Testis (tissue), 3 donors: ENCODE data around the gene ITPR2. TPM values are rescaled to one million over a fixed set of nuclear protein-coding genes. Genes with fewer than 3 reads are reported as not detected.

Experiments
- DNase-seq: peaks from one replicate; pipeline ENCODE4 v3.0.0-alpha.2; 2019
- H3K27ac ChIP-seq, 2 donors: fragments of 200-600 bp; sonication (generic); one replicate each; pipeline ENCODE4 v1.5.1; 2019
- H3K27me3 ChIP-seq: fragments of 200-600 bp; sonication (generic); one replicate; pipeline ENCODE4 v1.5.1; 2019
- H3K36me3 ChIP-seq: fragments of 200-600 bp; sonication (generic); one replicate; pipeline ENCODE4 v1.5.1; 2017; ENCODE audit warnings: low read depth; ENCODE audit errors: missing control alignments
- H3K4me1 ChIP-seq: fragments of 200-600 bp; sonication (generic); one replicate; pipeline ENCODE4 v1.5.1; 2019
- H3K4me3 ChIP-seq, 2 donors: fragments of 200-600 bp; sonication (generic); one replicate each; pipeline ENCODE4 v1.5.1; 2017 to 2019
- H3K9me3 ChIP-seq: fragments of 200-600 bp; sonication (generic); one replicate; pipeline ENCODE4 v1.5.1; 2017
- POLR2A ChIP-seq: fragments of 450-650 bp; IDR thresholded peaks from one replicate; pipeline ENCODE4 v1.6.1; 2017; ENCODE audit warnings: antibody characterized with exemption, mild to moderate bottlenecking, moderate library complexity
- WGBS, 2 donors: methylation state at CpG; one replicate each; pipeline ENCODE4 v1.1.5; 2018; 5-methylcytosine and 5-hydroxymethylcytosine counted together
- intact Hi-C: fragments of 100-400 bp; cut with DNase I; formaldehyde crosslinking; loops from one replicate; pipeline ENCODE4 v1.15.1; 2023; ENCODE audit warnings: low total_unique reads
- polyA plus RNA-seq: library from polyadenylated mRNA; stranded (reverse); fragments of 350-450 nt; fragmentation: Illumina TruSeq; extraction: RNeasy Lipid Tissue Mini Kit (QIAGEN cat#74804); gene quantifications from one replicate; pipeline ENCODE4 v1.2.3, GENCODE V29; 2014; ENCODE audit warnings: low read depth, low replicate concordance; ENCODE audit not compliant: insufficient read depth
- total RNA-seq, 2 donors: library from RNA; depleted of rRNA; stranded (reverse); fragments of >200 nt; gene quantifications; one replicate each; pipeline ENCODE4 v1.2.3, GENCODE V29; 2016
- TF ChIP-seq, protein P1 (sequence below), 3 experiments: fragments of 450-650 bp in 2 of 3; fragments of 200-600 bp in 1 of 3; sonication (generic) in 1 of 3; IDR thresholded peaks; one replicate each; pipeline ENCODE4 v1.5.1; 2016 to 2019; ENCODE audit warnings: antibody characterized with exemption in 3 of 3, mild to moderate bottlenecking in 2 of 3, moderate library complexity in 1 of 3

Gene ITPR2
- total and polyA plus RNA-seq, 3 donors from 2014 or later: 4.9 to 60.6 (median 56.9) TPM

DNA sequence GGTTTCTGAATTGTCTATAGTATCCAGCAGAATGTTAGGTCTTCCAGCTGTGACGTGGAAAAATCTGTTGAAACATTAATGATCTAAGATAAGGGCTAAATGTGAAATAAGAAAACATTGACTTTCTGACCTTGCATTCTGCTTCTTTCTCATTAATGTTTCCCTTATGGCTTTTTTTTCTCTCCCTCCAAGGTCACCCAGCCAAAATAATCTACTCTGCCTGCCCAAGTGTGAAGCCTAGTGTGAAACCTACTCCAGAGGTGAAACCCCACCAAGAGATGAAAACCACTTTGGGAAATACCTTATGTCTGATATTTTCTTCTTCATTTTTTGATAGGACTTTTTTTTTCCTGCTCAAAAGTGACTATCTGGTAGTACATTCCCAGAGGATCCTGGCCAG is 529.6 kb downstream of the ITPR2 start:
- TF ChIP-seq, protein P1, sequence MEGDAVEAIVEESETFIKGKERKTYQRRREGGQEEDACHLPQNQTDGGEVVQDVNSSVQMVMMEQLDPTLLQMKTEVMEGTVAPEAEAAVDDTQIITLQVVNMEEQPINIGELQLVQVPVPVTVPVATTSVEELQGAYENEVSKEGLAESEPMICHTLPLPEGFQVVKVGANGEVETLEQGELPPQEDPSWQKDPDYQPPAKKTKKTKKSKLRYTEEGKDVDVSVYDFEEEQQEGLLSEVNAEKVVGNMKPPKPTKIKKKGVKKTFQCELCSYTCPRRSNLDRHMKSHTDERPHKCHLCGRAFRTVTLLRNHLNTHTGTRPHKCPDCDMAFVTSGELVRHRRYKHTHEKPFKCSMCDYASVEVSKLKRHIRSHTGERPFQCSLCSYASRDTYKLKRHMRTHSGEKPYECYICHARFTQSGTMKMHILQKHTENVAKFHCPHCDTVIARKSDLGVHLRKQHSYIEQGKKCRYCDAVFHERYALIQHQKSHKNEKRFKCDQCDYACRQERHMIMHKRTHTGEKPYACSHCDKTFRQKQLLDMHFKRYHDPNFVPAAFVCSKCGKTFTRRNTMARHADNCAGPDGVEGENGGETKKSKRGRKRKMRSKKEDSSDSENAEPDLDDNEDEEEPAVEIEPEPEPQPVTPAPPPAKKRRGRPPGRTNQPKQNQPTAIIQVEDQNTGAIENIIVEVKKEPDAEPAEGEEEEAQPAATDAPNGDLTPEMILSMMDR (IDR thresholded peaks at IDR 0.05): no peak
- TF ChIP-seq POLR2A: no peak
- no peak for DNase-seq
- 38 to 42% methylated on average over 1 of the region's 1 CpG for WGBS, 2 donors
- H3K4me3 ChIP-seq: no peak overlapping the region
- H3K9me3 ChIP-seq: no peaks in the 10 kb centered on the region
- no peaks in the 10 kb centered on the region for H3K36me3 ChIP-seq
- intact Hi-C loops: no loop called here
- no peaks in the 10 kb centered on the region for H3K4me1 ChIP-seq
- H3K27ac ChIP-seq: no peak overlapping the region
- no peaks in the 10 kb centered on the region for H3K27me3 ChIP-seq

- H3K4me3 ChIP-seq: no peak overlapping the region
- WGBS, 2 donors: 97 to 99% methylated on average over 3 of the region's 3 CpGs
- no peak for DNase-seq
- H3K27me3 ChIP-seq: no peaks in the 10 kb centered on the region
- no peaks in the 10 kb centered on the region for H3K4me1 ChIP-seq
- no peaks in the 10 kb centered on the region for H3K9me3 ChIP-seq
- no peak overlapping the region for H3K27ac ChIP-seq
- intact Hi-C loops: no loop called here
- H3K36me3 ChIP-seq: no peaks in the 10 kb centered on the region
- TF ChIP-seq POLR2A: no peak
- TF ChIP-seq, protein P1 (IDR thresholded peaks at IDR 0.05): no peak
Observed at GRCh38 chr12:26302776-26303175, 530.2 kb downstream of the ITPR2 start.

GRCh38 chr12:26299751-26300150 is 533.2 kb downstream of the ITPR2 start:
- no peaks in the 10 kb centered on the region for H3K27me3 ChIP-seq
- H3K9me3 ChIP-seq: no peaks in the 10 kb centered on the region
- H3K4me1 ChIP-seq: no peaks in the 10 kb centered on the region
- intact Hi-C loops: no loop called here
- 75 to 90% methylated on average over 1 of the region's 1 CpG for WGBS, 2 donors
- no peak for DNase-seq
- TF ChIP-seq POLR2A: no peak
- TF ChIP-seq, protein P1 (IDR thresholded peaks at IDR 0.05): no peak
- no peak overlapping the region for H3K4me3 ChIP-seq
- H3K36me3 ChIP-seq: no peaks in the 10 kb centered on the region
- no peak overlapping the region for H3K27ac ChIP-seq

GRCh38 chr12:26298785-26299621 is 534.0 kb downstream of the ITPR2 start:
- DNase-seq: no peak
- intact Hi-C loops: no loop called here
- Histone ChIP-seq H3K4me1 (no peaks in the 10 kb centered on the region), H3K36me3 (no peaks in the 10 kb centered on the region), H3K9me3 (no peaks in the 10 kb centered on the region), H3K27me3 (no peaks in the 10 kb centered on the region), H3K4me3 (no peak overlapping the region), H3K27ac (peak overlapping the region in 1 of 2 donors; percentile 12)
- WGBS, 2 donors: 59 to 61% methylated on average over 6 of the region's 6 CpGs
- TF ChIP-seq, protein P1 (IDR thresholded peaks at IDR 0.05): peak in 1 of 3 experiments; percentile 3
- no peak for TF ChIP-seq POLR2A
